ENCODE data around the gene B4GALNT4.
"Not testable (repeated sequence)": the region's sequence is repeated elsewhere in the genome, so short reads cannot be mapped to it uniquely, and the experiment has no call there.

The B4GALNT4 gene

GRCh38 chr11:422249-422656 is 53.0 kb downstream of the B4GALNT4 start:
- DNase-seq (ENCODE audit: low read depth): no peak

- DNase-seq (ENCODE audit: low read depth): no peak
Observed at GRCh38 chr11:424232-424631, 54.9 kb downstream of the B4GALNT4 start.

DNA sequence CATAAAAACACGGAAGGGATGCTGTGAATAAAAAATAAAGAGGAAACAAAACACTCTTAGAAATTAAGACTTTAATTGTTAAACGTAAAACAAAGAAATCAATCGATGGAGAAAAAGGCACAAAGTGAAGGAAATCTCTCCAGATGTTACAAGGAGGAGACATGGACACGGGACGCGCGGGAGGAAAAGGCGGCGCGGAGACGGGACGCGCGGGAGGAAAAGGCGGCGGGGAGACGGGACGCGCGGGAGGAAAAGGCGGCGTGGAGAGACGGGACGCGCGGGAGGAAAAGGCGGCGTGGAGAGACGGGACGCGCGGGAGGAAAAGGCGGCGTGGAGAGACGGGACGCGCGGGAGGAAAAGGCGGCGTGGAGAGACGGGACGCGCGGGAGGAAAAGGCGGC is 55.5 kb downstream of the B4GALNT4 start:
- not testable (repeated sequence) for DNase-seq (ENCODE audit: low read depth)

- DNase-seq (ENCODE audit: low read depth): no peak
Observed at GRCh38 chr11:425301-425700, 56.0 kb downstream of the B4GALNT4 start.

DNA sequence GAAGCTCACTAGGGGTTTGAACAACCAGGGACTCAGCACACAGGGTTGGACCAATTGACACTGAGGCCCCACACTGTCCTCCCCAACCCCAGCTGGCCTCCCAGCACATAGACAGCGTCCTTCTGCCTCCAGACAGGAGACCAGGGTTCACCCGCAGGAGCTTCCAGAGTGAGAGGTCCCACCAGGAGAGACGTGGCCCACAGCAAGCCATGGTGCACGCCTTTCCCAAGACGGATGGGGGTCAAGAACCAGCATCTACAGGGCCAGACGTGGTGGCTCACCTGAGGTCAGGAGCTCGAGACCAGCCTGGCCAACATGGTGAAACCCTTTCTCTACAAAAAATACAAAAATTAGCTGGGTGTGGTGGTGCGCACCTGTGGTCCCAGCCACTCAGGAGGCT is 57.6 kb downstream of the B4GALNT4 start:
- no peak for DNase-seq (ENCODE audit: low read depth)

GRCh38 chr11:428295-428694 is 59.0 kb downstream of the B4GALNT4 start:
- DNase-seq (ENCODE audit: low read depth): no peak

DNA sequence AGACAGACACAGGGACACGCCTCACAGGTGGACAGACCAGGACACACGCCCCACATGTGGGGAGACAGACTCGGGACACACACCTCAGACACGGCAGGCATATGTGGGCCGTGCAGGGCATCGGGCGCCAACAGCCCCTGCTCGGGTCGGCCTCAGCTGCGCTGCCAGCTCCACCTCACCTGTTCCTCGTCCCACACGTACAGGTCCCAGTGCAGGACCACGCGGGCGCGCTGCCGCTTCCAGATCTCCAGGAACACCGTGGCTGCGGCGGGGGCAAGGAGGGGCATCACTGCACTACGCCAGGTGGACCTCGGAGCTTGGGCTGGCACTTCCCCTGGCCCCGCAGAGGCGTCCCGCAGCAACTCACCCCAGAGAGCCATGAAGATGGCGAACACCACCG is 60.1 kb downstream of the B4GALNT4 start:
- no peak for DNase-seq (ENCODE audit: low read depth)

GRCh38 chr11:429931-430456 is 60.7 kb downstream of the B4GALNT4 start:
- DNase-seq (ENCODE audit: low read depth): no peak

All from amniotic epithelial cell (primary cell).